ENCODE data around the gene ACOT12. TPM values are rescaled to one million over a fixed set of nuclear protein-coding genes. Genes with fewer than 3 reads are reported as not detected.

Gene ACOT12
- total RNA-seq, 1 donor from 2014 or later, result not detected

GRCh38 chr5:81334304-81335061, 59.5 kb downstream of the ACOT12 start:
- Mint-ChIP-seq H3K36me3 (ENCODE audit: low read depth, unreplicated experiment) (peaks cover 6% of the 10 kb centered on the region), H3K9me3 (ENCODE audit: unreplicated experiment) (peaks cover 4% of the 10 kb centered on the region), H3K27ac (ENCODE audit: unreplicated experiment) (no peak overlapping the region), H3K4me1 (ENCODE audit: unreplicated experiment) (no peaks in the 10 kb centered on the region), H3K4me3 (ENCODE audit: unreplicated experiment) (no peak overlapping the region), H3K27me3 (ENCODE audit: unreplicated experiment) (peaks cover 3% of the 10 kb centered on the region)
- DNase-seq (ENCODE audit: low spot score), result no peak
- TF ChIP-seq CTCF (IDR thresholded peaks at IDR 0.05; ENCODE audit: unreplicated experiment), result no peak

- Mint-ChIP-seq H3K27me3 (ENCODE audit: unreplicated experiment) (no peaks in the 10 kb centered on the region), H3K36me3 (ENCODE audit: low read depth, unreplicated experiment) (no peaks in the 10 kb centered on the region), H3K4me3 (ENCODE audit: unreplicated experiment) (no peak overlapping the region), H3K9me3 (ENCODE audit: unreplicated experiment) (no peaks in the 10 kb centered on the region), H3K4me1 (ENCODE audit: unreplicated experiment) (no peaks in the 10 kb centered on the region), H3K27ac (ENCODE audit: unreplicated experiment) (no peak overlapping the region)
- no peak for DNase-seq (ENCODE audit: low spot score)
- no peak for TF ChIP-seq CTCF (IDR thresholded peaks at IDR 0.05; ENCODE audit: unreplicated experiment)
These were observed 67.4 kb downstream of the ACOT12 start for GRCh38 chr5:81326554-81326953.

- DNase-seq (ENCODE audit: low spot score), result no peak
- no peaks in the 10 kb centered on the region for H3K9me3 Mint-ChIP-seq (ENCODE audit: unreplicated experiment)
- H3K36me3 Mint-ChIP-seq (ENCODE audit: low read depth, unreplicated experiment), result peaks cover 6% of the 10 kb centered on the region
- H3K4me1 Mint-ChIP-seq (ENCODE audit: unreplicated experiment), result no peaks in the 10 kb centered on the region
- H3K27ac Mint-ChIP-seq (ENCODE audit: unreplicated experiment), result no peak overlapping the region
- H3K27me3 Mint-ChIP-seq (ENCODE audit: unreplicated experiment), result no peaks in the 10 kb centered on the region
- H3K4me3 Mint-ChIP-seq (ENCODE audit: unreplicated experiment), result no peak overlapping the region
- no peak for TF ChIP-seq CTCF (IDR thresholded peaks at IDR 0.05; ENCODE audit: unreplicated experiment)
These were observed 76.4 kb downstream of the ACOT12 start for GRCh38 chr5:81317536-81317935.

DNA sequence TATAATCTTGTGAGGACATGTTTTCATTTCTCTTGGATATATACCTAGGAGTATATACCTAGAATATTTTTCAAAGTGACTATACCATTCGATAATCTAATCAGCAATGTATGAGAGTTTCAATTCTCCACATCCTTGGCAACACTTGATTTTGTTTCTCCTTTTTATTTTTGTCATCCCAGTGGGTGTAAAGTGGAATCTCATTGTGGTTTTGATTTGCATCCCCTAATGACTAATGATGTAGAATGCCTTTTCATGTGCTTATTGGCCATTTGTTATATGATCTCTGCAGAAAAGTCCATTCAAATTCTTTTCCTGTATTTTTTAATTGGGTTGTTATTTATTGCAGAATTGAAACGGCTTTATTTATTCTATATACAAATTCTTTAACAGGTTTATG, 77.4 kb downstream of the ACOT12 start:
- TF ChIP-seq CTCF (IDR thresholded peaks at IDR 0.05; ENCODE audit: unreplicated experiment), result no peak
- no peaks in the 10 kb centered on the region for H3K9me3 Mint-ChIP-seq (ENCODE audit: unreplicated experiment)
- H3K27ac Mint-ChIP-seq (ENCODE audit: unreplicated experiment), result no peak overlapping the region
- no peak for DNase-seq (ENCODE audit: low spot score)
- H3K4me3 Mint-ChIP-seq (ENCODE audit: unreplicated experiment), result no peak overlapping the region
- no peaks in the 10 kb centered on the region for H3K27me3 Mint-ChIP-seq (ENCODE audit: unreplicated experiment)
- no peaks in the 10 kb centered on the region for H3K4me1 Mint-ChIP-seq (ENCODE audit: unreplicated experiment)
- peaks cover 9% of the 10 kb centered on the region for H3K36me3 Mint-ChIP-seq (ENCODE audit: low read depth, unreplicated experiment)

GRCh38 chr5:81315830-81316229, 78.1 kb downstream of the ACOT12 start:
- no peak for DNase-seq (ENCODE audit: low spot score)
- H3K27ac Mint-ChIP-seq (ENCODE audit: unreplicated experiment), result no peak overlapping the region
- no peak for TF ChIP-seq CTCF (IDR thresholded peaks at IDR 0.05; ENCODE audit: unreplicated experiment)
- no peaks in the 10 kb centered on the region for H3K4me1 Mint-ChIP-seq (ENCODE audit: unreplicated experiment)
- no peaks in the 10 kb centered on the region for H3K27me3 Mint-ChIP-seq (ENCODE audit: unreplicated experiment)
- no peak overlapping the region for H3K4me3 Mint-ChIP-seq (ENCODE audit: unreplicated experiment)
- peaks cover 12% of the 10 kb centered on the region for H3K36me3 Mint-ChIP-seq (ENCODE audit: low read depth, unreplicated experiment)
- no peaks in the 10 kb centered on the region for H3K9me3 Mint-ChIP-seq (ENCODE audit: unreplicated experiment)
